Suprapubic skin (tissue), 4 donors: ENCODE data around the gene LYZL1. TPM values are rescaled to one million over a fixed set of nuclear protein-coding genes. Genes with fewer than 3 reads are reported as not detected.
"Not testable (repeated sequence)": the region's sequence is repeated elsewhere in the genome, so short reads cannot be mapped to it uniquely, and the experiment has no call there.

Experiments used
- DNase-seq, 2 donors: peaks; one replicate each; pipeline ENCODE4 v3.0.0-alpha.2; 2019; ENCODE audit warnings: low spot score in 2 of 2
- H3K27ac ChIP-seq: fragments of 200-600 bp; sonication (generic); one replicate; pipeline ENCODE4 v1.5.1; 2019
- H3K27me3 ChIP-seq: fragments of 200-600 bp; sonication (generic); one replicate; pipeline ENCODE4 v1.5.1; 2019
- H3K36me3 ChIP-seq: fragments of 200-600 bp; sonication (generic); one replicate; pipeline ENCODE4 v1.5.1; 2019
- H3K4me1 ChIP-seq: fragments of 200-600 bp; sonication (generic); one replicate; pipeline ENCODE4 v1.5.1; 2019
- H3K4me3 ChIP-seq: fragments of 200-600 bp; sonication (generic); one replicate; pipeline ENCODE4 v1.5.1; 2019; ENCODE audit warnings: mild to moderate bottlenecking
- H3K9me3 ChIP-seq: fragments of 200-600 bp; sonication (generic); one replicate; pipeline ENCODE4 v1.5.1; 2019
- EP300 ChIP-seq: sonication (generic); formaldehyde crosslinking; IDR thresholded peaks from one replicate; pipeline ENCODE4 v1.6.1; 2017; ENCODE audit warnings: antibody characterized with exemption
- POLR2A ChIP-seq, 2 donors: fragments of 450-650 bp; IDR thresholded peaks; one replicate each; pipeline ENCODE4 v1.6.1; 2017; ENCODE audit warnings: antibody characterized with exemption in 2 of 2, mild to moderate bottlenecking in 2 of 2, moderate library complexity in 2 of 2
- POLR2AphosphoS5 ChIP-seq, 3 donors: sonication (generic); formaldehyde crosslinking; IDR thresholded peaks; one replicate each; pipeline ENCODE4 v1.6.1; 2017; ENCODE audit warnings: antibody characterized with exemption in 3 of 3
- WGBS: methylation state at CpG from one replicate; pipeline ENCODE4 v1.1.5; 2018; 5-methylcytosine and 5-hydroxymethylcytosine counted together
- total RNA-seq, 4 donors: library from RNA; depleted of rRNA; stranded (reverse); fragments of >200 nt; gene quantifications; one replicate each; pipeline ENCODE4 v1.1.0, GENCODE V29; 2016
- TF ChIP-seq, protein P1 (sequence below), 2 donors: fragments of 200-600 bp in 1 of 2; fragments of 450-650 bp in 1 of 2; sonication (generic) in 1 of 2; IDR thresholded peaks; one replicate each; pipeline ENCODE4 v1.5.1; 2016 to 2019; ENCODE audit warnings: antibody characterized with exemption in 2 of 2, mild to moderate bottlenecking in 1 of 2, moderate library complexity in 1 of 2

LYZL1 gene
- total RNA-seq, 4 donors from 2014 or later, result not detected

DNA sequence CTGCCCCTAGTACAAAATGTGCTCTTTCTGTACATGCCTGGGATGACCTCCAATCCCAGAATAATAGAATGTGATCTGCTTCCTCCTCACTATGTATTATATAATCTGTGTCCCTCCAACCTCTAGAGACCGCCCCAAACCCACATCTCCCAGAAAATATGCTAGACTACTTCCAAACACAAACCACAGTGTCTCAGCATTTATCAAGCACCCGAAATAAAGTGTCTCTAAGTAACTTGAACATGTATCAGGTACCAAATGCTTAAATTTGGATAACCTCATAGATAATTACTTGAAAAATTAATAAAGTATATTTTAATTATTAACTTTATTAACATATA, 16.1 kb downstream of the LYZL1 start:
- peaks cover 10% of the 10 kb centered on the region for H3K9me3 ChIP-seq
- TF ChIP-seq POLR2A (IDR thresholded peaks at IDR 0.05) (no peak), POLR2AphosphoS5 (IDR thresholded peaks at IDR 0.05) (no peak)
- no peaks in the 10 kb centered on the region for H3K36me3 ChIP-seq
- no peak overlapping the region for H3K27ac ChIP-seq
- WGBS, result 54% methylated on average over 2 of the region's 2 CpGs
- DNase-seq, result no peak
- H3K4me1 ChIP-seq, result peaks cover 10% of the 10 kb centered on the region
- no peaks in the 10 kb centered on the region for H3K27me3 ChIP-seq
- H3K4me3 ChIP-seq, result no peak overlapping the region

DNA sequence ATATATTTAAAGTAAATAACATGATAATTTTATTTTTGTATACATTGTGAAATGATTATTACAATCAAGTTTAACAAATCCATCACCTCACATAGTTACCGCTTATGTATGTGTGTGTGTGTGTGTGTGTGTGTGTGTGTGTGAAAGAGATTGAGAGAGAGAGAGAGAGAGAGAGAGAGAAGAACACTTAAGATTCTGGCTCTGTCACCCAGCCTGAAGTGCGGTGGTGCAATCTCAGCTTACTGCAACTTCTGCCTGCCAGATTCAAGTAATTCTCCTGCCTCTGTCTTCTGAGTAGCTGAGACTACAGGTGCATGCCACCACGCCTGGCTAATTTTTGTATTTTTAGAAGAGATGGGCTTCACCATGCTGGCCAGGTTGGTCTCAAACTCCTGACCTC, 17.8 kb downstream of the LYZL1 start:
- H3K4me3 ChIP-seq, result no peak overlapping the region
- no peak for TF ChIP-seq POLR2AphosphoS5 (IDR thresholded peaks at IDR 0.05)
- no peak for TF ChIP-seq POLR2A (IDR thresholded peaks at IDR 0.05)
- TF ChIP-seq EP300, result no peak
- TF ChIP-seq, protein P1, sequence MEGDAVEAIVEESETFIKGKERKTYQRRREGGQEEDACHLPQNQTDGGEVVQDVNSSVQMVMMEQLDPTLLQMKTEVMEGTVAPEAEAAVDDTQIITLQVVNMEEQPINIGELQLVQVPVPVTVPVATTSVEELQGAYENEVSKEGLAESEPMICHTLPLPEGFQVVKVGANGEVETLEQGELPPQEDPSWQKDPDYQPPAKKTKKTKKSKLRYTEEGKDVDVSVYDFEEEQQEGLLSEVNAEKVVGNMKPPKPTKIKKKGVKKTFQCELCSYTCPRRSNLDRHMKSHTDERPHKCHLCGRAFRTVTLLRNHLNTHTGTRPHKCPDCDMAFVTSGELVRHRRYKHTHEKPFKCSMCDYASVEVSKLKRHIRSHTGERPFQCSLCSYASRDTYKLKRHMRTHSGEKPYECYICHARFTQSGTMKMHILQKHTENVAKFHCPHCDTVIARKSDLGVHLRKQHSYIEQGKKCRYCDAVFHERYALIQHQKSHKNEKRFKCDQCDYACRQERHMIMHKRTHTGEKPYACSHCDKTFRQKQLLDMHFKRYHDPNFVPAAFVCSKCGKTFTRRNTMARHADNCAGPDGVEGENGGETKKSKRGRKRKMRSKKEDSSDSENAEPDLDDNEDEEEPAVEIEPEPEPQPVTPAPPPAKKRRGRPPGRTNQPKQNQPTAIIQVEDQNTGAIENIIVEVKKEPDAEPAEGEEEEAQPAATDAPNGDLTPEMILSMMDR (IDR thresholded peaks at IDR 0.05), result no peak
- WGBS, result 70% methylated on average over 3 of the region's 3 CpGs
- H3K27ac ChIP-seq, result no peak overlapping the region
- no peaks in the 10 kb centered on the region for H3K9me3 ChIP-seq
- peaks cover 10% of the 10 kb centered on the region for H3K4me1 ChIP-seq
- no peaks in the 10 kb centered on the region for H3K27me3 ChIP-seq
- DNase-seq, result no peak
- no peaks in the 10 kb centered on the region for H3K36me3 ChIP-seq

DNA sequence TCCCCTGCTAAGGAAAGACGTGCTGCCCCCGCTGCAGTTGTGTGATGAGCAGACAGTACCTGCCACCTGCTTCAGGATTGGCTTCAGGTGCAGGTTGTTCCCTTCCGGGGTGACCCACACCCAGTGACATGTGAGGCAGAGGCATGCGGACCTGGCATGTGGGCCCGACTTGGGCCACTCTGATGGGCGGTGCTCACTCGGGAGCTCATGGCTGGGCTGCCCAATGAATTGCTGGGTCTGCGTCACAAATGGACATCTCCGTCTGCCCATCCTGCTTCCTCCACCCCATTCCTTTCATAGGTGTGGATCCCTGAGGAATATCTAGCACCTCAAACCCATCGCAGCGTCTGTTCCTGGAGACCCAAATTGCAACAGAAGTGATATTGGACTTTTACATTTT, 19.3 kb downstream of the LYZL1 start:
- H3K4me3 ChIP-seq, H3K4me1 ChIP-seq, H3K9me3 ChIP-seq, H3K27me3 ChIP-seq, DNase-seq, H3K27ac ChIP-seq, H3K36me3 ChIP-seq: not testable (repeated sequence)
- 76% methylated on average over 11 of the region's 11 CpGs for WGBS

- 82% methylated on average over 3 of the region's 3 CpGs for WGBS
- no peaks in the 10 kb centered on the region for H3K36me3 ChIP-seq
- H3K4me3 ChIP-seq, result no peak overlapping the region
- DNase-seq, result no peak
- no peaks in the 10 kb centered on the region for H3K9me3 ChIP-seq
- peaks cover 5% of the 10 kb centered on the region for H3K4me1 ChIP-seq
- TF ChIP-seq EP300 (no peak), POLR2A (IDR thresholded peaks at IDR 0.05) (no peak), POLR2AphosphoS5 (IDR thresholded peaks at IDR 0.05) (no peak)
- TF ChIP-seq, protein P1 (IDR thresholded peaks at IDR 0.05), result no peak
- H3K27me3 ChIP-seq, result no peaks in the 10 kb centered on the region
- H3K27ac ChIP-seq, result no peak overlapping the region
Observed at GRCh38 chr10:29309465-29309864, 20.6 kb downstream of the LYZL1 start.

DNA sequence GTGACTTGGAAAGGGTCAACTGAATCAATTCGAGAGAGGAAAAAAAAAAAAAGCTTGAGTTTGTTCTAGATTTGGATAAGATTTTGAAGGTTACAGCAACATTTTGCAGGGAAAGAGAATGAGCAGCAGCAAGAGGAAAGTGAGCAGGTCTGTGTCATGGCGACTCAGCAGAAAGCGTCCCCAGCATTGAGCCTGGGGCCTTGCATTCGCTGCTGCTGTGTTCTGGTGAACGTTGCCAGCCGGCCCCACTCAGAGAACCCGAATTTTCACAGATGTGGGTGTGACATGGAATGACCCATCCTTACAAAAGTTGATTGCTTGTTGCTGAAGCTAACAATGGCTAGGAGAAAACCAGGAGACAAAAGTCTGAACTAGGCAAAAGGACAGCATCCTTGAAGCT, 21.6 kb downstream of the LYZL1 start:
- 65% methylated on average over 7 of the region's 7 CpGs for WGBS
- H3K27me3 ChIP-seq, DNase-seq: not testable (repeated sequence)

DNA sequence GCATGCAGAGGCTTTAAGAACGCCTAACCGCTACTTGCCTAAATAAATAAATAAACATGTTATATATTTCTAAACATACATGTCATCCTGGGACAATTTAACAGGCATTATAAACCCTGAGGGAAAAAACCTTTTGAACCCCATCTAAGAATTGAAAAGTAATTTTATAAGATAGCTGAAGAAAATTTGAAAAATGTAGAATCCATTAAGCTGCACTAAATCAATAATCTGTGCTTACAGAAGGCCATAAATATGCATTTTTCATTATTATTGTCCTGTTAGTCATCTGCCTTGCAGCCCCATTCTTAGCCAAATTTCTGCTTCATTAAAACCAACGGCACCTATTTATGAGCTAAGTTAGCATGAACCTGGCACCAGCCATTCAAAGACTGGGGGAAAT, 24.2 kb downstream of the LYZL1 start:
- no peak for TF ChIP-seq EP300
- TF ChIP-seq, protein P1 (IDR thresholded peaks at IDR 0.05), result no peak
- TF ChIP-seq POLR2AphosphoS5 (IDR thresholded peaks at IDR 0.05), result no peak
- no peak for TF ChIP-seq POLR2A (IDR thresholded peaks at IDR 0.05)
- 78% methylated on average over 3 of the region's 3 CpGs for WGBS
- DNase-seq, result no peak
- no peaks in the 10 kb centered on the region for H3K27me3 ChIP-seq
- no peaks in the 10 kb centered on the region for H3K4me1 ChIP-seq
- H3K27ac ChIP-seq, result no peak overlapping the region
- no peak overlapping the region for H3K4me3 ChIP-seq
- H3K9me3 ChIP-seq, result no peaks in the 10 kb centered on the region
- no peaks in the 10 kb centered on the region for H3K36me3 ChIP-seq

More for the DNA sequence above, 21.6 kb downstream of the LYZL1 start:
- not testable (repeated sequence) for H3K9me3 ChIP-seq, H3K4me3 ChIP-seq, H3K4me1 ChIP-seq, H3K27ac ChIP-seq, H3K36me3 ChIP-seq

GRCh38 chr10:29314726-29315125, 25.9 kb downstream of the LYZL1 start:
- H3K36me3 ChIP-seq, result no peaks in the 10 kb centered on the region
- 90% methylated on average over 8 of the region's 8 CpGs for WGBS
- TF ChIP-seq, protein P1 (IDR thresholded peaks at IDR 0.05), result no peak
- TF ChIP-seq POLR2AphosphoS5 (IDR thresholded peaks at IDR 0.05) (no peak), EP300 (no peak)
- peaks cover 5% of the 10 kb centered on the region for H3K4me1 ChIP-seq
- H3K4me3 ChIP-seq, result no peak overlapping the region
- no peak for DNase-seq
- no peak overlapping the region for H3K27ac ChIP-seq
- H3K9me3 ChIP-seq, result no peaks in the 10 kb centered on the region
- H3K27me3 ChIP-seq, result peaks cover 4% of the 10 kb centered on the region
